IPS DF 19.7 (cell line): ENCODE results near the gene CARMIL1.

ENCODE experiments used
- DNase-seq: peaks from one replicate; pipeline ENCODE4 v3.0.0-alpha.2; 2013; ENCODE audit warnings: low read depth, low spot score

CARMIL1 gene

GRCh38 chr6:25608558-25609174 is 329.5 kb downstream of the CARMIL1 start:
- no peak for DNase-seq

DNA sequence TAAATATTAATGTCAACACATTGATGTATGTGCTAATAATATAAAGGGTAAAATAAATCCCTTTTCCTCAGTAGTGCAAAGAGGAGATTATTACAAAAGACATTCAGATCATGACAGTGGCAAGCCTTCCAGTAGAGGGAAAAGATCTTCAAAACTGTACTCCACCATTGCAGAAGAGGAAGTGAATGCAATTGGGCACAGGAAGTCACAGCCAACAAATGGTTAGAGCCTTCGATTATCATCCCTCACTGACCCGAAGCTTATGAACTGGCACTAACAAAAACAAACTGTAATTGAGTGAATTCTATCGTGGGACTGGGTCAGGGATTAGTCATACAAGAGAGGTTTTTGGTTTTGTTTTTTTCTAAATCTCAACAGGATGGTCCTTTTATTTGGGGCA is 333.5 kb downstream of the CARMIL1 start:
- DNase-seq: no peak

- DNase-seq: no peak
Observed at GRCh38 chr6:25613415-25613814, 334.2 kb downstream of the CARMIL1 start.

GRCh38 chr6:25614052-25614451 is 334.9 kb downstream of the CARMIL1 start:
- DNase-seq: no peak

DNA sequence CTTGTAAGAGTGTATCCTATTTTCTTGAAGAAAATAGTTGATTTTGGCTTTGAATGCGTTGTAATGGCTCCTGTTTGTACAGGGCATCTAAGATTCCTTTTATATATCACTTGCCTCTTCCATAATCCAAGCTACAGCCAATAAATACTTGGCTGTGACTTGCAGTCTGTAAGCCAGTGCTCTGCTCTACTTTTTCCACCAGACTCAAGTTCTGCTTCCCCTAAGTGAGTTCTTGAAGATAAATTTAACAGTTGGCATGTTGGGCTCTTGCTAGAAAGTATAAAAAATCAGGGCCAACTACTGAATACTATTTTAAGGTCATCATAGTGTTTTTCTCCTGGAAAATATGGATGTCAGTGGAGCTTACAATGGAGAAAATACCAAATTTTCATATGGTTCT is 336.3 kb downstream of the CARMIL1 start:
- no peak for DNase-seq

- no peak for DNase-seq
Observed at GRCh38 chr6:25617997-25618396, 338.8 kb downstream of the CARMIL1 start.

DNA sequence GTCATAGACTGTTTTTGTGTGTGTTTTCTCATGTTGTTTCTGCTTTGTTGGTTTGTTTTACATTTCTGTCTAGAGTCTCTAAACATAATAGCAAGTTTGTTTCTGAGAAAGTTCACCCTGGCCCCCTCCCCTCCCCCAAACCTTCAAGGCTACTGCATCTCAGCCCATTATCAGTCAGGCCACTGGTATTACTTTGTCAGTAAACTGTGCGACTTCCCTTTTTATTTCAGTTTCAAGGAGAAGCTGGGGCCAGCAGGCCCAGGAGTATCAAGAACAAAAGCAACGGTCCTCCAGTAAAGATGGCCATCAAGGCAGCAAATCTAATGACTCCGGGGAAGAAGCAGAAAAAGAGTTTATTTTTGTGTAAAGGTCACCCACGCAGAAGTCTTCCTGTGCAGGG is 340.0 kb downstream of the CARMIL1 start:
- no peak for DNase-seq

DNA sequence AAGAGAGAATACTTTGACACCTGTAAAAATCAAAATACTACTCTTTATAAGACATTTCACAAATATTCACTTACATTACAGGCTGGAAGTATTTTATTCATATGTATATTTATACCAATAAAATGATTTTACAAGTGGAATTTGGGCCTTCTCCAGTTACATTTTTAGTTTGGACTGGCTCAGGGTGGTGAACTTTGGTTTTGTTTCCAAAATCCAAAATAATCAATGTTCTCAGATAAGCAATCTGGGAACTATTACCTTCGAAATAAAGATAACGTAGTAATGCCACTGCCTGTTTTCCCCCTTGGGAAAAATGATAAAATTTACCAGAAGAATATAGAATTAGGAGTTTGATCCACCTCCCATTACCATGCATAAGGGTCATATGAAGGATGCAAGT is 341.2 kb downstream of the CARMIL1 start:
- no peak for DNase-seq

GRCh38 chr6:25623065-25623464 is 343.9 kb downstream of the CARMIL1 start:
- DNase-seq: no peak

DNA sequence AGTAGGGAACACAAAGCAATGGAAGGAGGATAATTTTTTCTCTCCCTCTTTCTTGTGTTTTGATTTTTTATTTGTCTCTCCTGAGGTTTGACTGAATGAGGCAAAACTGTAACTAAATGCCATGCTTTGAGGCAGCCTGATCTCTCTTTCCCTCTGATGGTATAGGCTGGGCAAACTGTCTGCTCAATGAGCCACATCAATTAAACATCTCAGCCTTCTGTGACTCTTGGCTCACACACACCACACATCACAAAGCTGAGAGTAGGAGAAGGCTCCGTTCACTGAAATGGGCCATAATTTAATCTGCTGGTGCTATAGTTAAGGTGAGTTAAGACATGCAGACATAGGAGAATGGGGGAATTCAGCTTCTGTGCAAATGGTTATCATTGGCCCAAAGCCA is 344.7 kb downstream of the CARMIL1 start:
- DNase-seq: no peak

DNA sequence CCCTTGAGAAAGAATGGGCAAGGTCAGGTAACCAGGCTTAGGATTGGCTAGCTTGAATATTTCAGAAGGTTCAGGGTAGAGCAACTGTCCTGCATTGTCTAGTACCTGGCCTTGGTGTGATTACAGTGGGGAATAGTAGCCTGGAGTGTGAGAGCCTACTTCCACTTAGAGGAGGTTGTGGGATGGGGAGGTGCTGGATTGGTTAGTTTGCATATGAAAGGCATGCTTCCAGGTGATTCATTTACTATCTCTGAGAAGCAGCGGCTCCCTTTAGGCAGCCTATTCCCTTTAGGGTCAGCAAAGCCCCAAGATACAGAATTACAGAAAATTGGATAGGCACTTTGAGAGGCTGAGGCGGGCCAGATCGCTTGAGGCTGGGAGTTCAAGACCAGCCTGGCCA is 347.8 kb downstream of the CARMIL1 start:
- peak; percentile 61 for DNase-seq

DNA sequence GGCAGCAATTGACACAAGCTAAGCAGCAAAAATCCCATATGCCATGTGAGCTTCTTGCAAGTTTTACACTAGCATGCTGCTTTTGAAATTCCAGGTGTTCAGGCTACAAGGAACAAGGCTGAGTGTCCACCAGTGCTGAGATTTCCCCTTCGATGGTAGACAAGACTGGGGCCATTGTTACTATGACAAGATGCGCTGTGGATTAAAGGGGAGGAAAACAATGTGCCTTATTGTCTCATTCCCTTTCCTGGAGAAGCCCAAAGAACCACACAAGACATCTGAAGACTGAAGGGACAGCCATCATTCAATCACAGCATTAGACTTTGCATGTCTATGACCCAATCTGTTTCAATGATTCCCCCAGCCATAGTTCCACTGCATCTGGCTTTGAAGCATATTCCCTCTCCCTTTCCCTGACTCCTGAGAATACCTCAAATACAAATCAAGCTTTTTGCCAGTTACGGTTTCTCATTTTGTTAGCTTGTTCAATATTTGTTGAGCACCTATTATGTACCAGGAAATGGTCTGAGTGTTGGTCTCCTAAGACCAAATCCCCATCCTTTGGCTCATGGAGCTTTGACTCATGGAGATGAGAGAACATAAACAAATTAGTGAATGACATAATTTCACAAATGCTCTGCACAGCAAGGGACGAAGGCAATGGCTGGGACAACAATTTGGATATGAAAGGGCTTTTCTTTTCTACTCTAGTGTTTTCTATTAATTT is 349.5 kb downstream of the CARMIL1 start:
- no peak for DNase-seq

- no peak for DNase-seq
Observed at GRCh38 chr6:25629198-25629576, 350.0 kb downstream of the CARMIL1 start.

GRCh38 chr6:25630508-25631278 is 351.5 kb downstream of the CARMIL1 start:
- DNase-seq: no peak

GRCh38 chr6:25635886-25636317 is 356.7 kb downstream of the CARMIL1 start:
- DNase-seq: no peak

DNA sequence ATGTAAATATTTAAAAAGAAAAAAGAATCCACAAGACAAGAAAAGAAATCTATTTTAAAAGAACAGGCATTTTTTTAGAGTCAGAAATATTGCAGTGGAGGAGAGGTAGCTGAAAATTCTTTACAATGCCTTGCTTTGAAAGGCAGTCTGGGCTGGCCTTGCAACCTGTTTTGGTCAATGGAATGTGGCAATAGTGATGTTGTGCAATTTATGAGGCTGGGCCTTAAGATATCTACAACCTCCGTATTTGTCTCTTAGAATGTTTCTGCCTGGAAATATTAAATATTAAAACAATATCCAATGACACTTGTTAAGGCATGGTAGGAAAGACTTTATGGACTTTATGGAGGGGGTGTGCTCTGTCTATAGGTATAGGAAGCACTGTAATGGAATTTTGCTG is 358.0 kb downstream of the CARMIL1 start:
- DNase-seq: no peak

- DNase-seq: peak; percentile 7
Observed at GRCh38 chr6:25637960-25638434, 358.8 kb downstream of the CARMIL1 start.

DNA sequence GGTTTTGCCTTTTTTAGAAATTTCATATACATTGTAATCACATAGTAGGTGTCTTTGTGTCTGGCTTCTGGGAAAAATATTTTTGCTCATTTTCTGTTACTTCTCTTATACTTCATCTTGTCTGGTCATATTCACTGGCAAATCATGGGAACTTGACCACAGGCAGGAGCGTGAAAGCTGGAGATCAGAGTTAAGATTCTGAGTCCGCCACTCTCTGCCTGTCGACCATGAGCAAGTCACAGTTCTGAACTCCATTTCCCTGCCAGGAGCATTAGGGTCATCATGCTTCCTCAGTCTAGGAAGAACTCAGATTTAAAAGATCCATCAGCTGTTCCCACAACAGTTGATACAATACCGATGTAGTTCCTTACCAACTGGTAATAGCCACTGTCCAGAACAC is 360.5 kb downstream of the CARMIL1 start:
- no peak for DNase-seq

GRCh38 chr6:25640446-25640845 is 361.3 kb downstream of the CARMIL1 start:
- DNase-seq: no peak

GRCh38 chr6:25640891-25641290 is 361.7 kb downstream of the CARMIL1 start:
- DNase-seq: no peak

DNA sequence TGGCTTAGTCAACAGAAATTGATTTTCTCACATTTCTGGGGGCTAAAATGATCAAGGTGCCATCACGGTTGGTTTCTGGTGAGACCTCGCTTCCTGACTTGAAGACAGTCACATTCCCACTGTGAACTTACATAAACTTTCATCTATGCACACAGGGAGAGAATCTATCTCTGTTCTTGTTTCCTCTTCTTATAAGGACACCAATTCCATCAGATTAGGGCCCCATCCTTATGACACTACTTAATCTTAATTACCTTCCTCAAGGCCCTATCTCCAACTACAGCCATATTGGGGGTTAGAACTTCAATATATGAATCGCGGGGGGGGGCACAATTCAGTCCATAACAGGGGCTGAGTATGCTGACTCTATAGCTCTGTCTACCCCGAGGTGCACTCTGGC is 362.2 kb downstream of the CARMIL1 start:
- DNase-seq: no peak

GRCh38 chr6:25641940-25642666 is 362.9 kb downstream of the CARMIL1 start:
- no peak for DNase-seq
